HG03103 (cell line): ENCODE data around the gene DHTKD1.
"Not testable (repeated sequence)": the region's sequence is repeated elsewhere in the genome, so short reads cannot be mapped to it uniquely, and the experiment has no call there.

Experiments
- ATAC-seq: cut with Tn5 transposase; IDR thresholded peaks from one replicate; pipeline ENCODE4 v1.9.1; 2021; ENCODE audit warnings: low read depth; ENCODE audit not compliant: unreplicated experiment

The DHTKD1 gene

GRCh38 chr10:12140038-12140437, 71.3 kb downstream of the DHTKD1 start:
- ATAC-seq, result no peak

GRCh38 chr10:12144538-12144937, 75.8 kb downstream of the DHTKD1 start:
- ATAC-seq, result no peak

GRCh38 chr10:12150163-12150562, 81.4 kb downstream of the DHTKD1 start:
- ATAC-seq, result no peak

GRCh38 chr10:12154516-12154915, 85.8 kb downstream of the DHTKD1 start:
- no peak for ATAC-seq

- ATAC-seq, result no peak
These were observed 87.8 kb downstream of the DHTKD1 start for GRCh38 chr10:12156367-12157123.

GRCh38 chr10:12158111-12158510, 89.4 kb downstream of the DHTKD1 start:
- no peak for ATAC-seq

GRCh38 chr10:12160664-12161063, 91.9 kb downstream of the DHTKD1 start:
- no peak for ATAC-seq

GRCh38 chr10:12162927-12163326, 94.2 kb downstream of the DHTKD1 start:
- ATAC-seq, result no peak

- no peak for ATAC-seq
These were observed 95.3 kb downstream of the DHTKD1 start for GRCh38 chr10:12164085-12164484.

- ATAC-seq, result no peak
These were observed 96.3 kb downstream of the DHTKD1 start for GRCh38 chr10:12165036-12165435.

- ATAC-seq, result no peak
These were observed 97.4 kb downstream of the DHTKD1 start for GRCh38 chr10:12165999-12166775.

- ATAC-seq, result not testable (repeated sequence)
These were observed 102.8 kb downstream of the DHTKD1 start for GRCh38 chr10:12171512-12171911.
